ENCODE results near the gene TMEM238.
A peak's percentile ranks its signal among the peaks of the same experiment; 100 is the strongest.

Gene TMEM238

DNA sequence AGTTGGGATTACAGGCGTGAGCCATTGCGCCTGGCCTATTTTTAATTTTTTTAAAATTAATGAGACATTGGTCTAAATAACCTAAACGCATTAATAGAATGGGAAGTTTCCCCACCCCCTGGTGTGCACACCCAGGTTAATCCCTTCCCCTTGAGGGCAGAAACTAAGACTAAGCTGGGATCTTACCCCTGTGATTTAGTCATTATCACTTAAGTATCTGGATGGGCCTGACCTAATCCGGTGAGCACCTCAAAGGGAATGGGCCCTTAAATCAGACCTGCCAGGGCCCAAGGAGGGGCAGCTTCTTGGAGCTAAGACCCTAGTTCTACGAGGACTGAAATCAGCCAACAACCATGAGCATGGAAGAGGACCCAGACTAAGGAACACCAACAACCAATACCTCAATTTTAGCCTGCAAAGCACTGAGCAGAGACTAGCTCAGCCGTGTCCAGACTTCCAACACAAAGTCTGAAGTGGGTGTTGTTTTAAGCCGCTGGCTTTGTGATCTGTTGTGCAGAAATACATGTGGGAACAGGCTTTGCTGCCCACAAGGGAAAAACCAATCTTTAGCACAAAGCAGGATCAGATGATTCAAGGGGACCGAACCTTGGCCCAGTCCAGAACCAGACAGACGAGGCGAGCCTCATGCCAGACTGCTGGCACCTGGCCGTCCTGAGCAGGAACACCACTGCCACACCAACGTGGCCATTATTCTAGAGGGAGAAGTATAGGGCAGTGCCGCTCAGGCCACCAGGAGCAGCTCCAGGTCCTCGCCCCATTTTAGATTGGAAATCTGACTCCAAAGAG lies 16.4 kb upstream of the TMEM238 start:
- no peak for DNase-seq

DNA sequence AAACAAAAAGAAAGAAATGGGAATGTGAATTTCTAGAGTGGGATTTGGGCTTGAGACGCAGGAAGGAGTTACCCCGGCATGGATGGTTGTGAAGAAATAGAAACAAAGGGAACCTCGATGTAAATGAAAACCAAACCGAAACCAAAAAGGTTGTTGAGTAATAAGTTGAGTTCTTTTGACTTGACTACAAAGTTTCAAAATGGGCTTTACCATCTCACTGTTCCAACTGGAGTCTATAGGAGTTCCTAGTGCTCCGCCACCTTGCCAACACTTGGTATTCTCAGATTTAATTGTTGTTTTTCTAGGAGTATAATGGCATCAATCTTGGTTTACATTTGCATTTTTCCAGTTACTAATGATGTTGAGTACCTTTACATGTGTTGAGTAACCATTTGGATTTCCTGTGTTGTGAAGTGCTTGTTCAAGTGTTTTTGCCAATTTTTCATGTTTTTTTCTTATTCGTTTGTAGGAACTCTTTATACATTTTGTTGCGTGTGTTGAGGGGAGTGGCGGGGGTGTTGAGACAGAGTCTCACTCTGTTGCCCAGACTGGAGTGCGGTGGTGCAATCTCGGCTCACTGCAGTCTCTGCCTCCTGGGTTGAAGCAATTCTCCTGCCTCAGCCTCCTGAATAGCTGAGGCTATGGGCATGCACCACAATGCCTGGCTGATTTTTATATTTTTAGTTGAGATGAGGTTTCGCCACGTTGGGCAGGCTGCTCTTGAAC lies 14.3 kb upstream of the TMEM238 start:
- no peak for DNase-seq

GRCh38 chr19:55392820-55393761 lies 9.0 kb upstream of the TMEM238 start:
- no peak for DNase-seq

GRCh38 chr19:55391702-55392615 lies 7.9 kb upstream of the TMEM238 start:
- DNase-seq, result no peak

DNA sequence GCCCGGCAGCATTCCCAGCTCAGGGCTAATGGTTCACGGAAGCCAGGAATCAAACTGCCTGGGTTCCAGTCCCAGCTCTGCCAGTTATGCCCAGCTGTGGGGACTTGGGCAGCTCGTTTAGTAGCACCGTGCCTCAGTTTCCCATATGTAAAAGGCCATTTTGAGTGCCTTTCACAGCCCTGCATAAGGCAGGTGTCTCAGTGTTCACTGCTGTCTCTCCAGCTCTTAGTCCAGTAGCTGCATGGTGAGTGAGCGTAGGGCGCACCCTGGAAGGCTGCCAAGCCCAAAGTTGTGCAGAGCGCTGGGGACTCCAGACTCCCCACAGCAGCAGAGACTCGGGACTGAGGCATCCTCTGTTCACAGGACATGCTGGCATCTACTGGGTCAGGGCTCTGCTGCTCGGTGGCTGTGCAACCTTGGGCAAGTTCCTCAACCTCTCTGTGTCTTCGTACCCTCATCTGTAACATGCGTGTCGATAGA lies 7.1 kb upstream of the TMEM238 start:
- DNase-seq, result peak in 1 of 2 experiments; percentile 56

- DNase-seq, result peak in 1 of 2 experiments; percentile 57
Observed at GRCh38 chr19:55390461-55390880, 6.4 kb upstream of the TMEM238 start.

DNA sequence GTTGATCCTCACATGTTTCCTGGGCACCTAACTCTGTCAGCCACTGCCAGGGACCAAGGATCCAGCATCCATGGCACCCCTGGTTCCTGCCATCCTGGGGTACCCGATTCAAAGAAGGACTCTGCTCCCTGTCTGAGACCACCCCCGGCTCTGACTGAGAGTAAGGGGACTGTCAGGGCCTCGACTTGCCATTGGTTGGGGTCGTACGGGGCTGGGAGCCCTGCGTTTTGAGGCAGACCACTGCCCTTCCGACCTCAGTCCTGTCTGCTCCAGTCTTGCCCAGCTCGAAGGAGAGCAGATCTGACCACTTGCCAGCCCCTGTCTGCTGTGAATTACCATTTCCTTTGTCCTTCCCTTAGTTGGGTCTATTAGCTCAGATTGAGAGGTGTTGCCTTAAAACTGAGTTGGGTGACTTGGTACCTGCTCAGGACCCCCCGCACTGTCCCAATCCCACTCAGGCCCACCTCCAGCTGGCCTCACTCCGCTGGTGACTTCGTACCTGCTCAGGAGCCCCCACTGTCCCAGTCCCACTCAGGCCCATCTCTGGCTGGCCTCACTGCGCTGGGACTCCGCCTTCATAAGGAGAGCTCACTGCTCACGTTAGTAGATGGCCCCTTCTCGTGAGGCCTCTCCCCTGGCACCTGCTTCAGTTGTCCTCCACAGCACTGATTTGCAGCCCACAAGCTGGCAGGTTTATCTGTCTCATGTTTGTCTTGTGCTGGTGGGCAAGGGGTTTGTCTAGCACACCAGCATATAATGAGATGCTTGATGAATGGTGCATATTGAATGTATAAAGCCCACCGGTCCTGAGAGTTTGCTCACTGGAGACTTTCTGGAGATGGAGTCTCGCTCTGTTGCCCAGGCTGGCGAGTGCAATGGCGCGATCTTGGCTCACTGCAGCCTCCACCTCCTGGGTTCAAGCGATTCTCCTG lies 5.6 kb upstream of the TMEM238 start:
- DNase-seq, result peak in 1 of 2 experiments; percentile 48

DNA sequence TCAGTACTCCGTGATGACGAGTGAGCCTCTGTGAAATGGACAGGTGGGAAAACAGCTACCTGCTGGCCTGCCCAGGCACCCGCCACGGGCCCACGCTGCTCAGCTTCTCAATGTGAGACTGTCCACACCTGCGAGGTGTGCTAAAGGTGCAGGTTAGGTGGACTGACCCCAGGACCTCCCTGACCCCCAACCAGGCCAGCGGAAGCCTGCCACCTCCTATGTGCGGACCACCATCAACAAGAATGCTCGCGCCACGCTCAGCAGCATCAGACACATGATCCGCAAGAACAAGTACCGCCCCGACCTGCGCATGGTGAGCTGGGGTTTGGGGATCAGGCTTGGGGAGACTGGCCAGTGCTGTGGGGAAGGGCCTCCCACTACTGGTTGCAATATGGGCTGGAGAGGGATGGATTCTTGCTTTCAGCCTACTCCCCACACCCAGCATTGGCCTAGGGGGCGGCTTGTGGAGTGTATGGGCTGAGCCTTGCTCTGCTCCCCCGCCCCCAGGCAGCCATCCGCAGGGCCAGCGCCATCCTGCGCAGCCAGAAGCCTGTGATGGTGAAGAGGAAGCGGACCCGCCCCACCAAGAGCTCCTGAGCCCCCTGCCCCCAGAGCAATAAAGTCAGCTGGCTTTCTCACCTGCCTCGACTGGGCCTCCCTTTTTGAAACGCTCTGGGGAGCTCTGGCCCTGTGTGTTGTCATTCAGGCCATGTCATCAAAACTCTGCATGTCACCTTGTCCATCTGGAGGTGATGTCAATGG lies 3.8 kb upstream of the TMEM238 start:
- no peak for DNase-seq

DNA sequence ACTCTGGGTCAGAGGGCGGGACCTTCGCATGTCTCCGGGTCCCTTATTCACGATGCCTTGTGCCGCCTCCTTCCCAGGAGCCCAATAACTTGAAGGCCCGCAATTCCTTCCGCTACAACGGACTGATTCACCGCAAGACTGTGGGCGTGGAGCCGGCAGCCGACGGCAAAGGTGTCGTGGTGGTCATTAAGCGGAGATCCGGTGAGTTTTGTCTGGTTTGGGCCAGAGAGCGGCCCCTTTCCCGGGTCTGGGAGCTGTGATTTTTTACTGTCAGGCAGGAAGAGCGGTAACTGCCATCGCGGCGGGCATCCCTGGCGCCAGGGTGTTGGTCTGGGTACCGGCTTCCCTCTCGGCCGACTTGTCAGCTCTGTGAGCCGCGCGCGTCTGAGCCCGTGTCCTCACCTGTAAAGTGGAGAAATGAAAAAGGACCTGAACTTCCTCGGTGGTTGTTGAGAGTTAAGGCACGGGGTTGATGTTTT lies 2.4 kb upstream of the TMEM238 start:
- DNase-seq, result peak in 1 of 2 experiments; percentile 60

DNA sequence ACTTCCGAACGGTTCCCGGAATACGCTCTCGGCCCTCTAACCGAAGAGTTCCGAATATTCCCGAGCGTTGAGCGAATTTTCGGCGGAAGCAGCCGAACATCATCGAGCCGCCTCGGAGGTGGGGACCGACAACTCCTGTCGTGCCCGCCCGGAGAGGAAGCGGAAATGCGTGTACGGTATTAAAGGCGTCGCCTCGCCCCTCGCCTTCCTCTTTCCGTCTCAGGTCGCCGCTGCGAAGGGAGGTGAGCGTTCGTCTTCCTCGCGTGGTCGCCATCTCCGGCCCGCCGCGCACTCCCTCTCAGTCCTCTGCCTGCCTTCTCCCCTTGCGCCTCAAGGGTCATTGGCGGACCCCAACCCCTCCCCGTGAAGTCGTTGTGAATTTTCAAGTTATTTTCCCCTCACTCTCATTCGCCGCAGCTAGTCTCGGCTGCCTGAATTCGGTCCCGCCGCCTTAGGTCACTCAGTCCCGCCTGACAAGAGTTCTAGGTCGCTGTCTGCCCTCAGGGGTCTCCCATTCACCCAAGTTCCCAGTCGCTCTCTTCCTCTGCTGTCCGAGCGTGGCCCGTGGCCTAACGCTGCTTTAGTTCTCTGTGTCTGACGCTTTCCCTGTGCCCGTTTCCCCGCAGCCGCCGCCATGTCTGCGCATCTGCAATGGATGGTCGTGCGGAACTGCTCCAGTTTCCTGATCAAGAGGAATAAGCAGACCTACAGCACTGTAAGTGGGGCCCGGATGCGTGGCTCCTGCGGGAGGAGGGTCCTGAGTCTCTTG lies 1.8 kb upstream of the TMEM238 start, which contains the start of gene RPL28:
Gene RPL28 (plus strand): TSS at position 209 of the 769 bp plus-strand sequence. CDS start 426 bp downstream, at position 635.
- DNase-seq, result peak; percentile 99 to 100

- DNase-seq, result peak; percentile 97 to 98
Observed at GRCh38 chr19:55384920-55385723, 1.0 kb upstream of the TMEM238 start.

DNA sequence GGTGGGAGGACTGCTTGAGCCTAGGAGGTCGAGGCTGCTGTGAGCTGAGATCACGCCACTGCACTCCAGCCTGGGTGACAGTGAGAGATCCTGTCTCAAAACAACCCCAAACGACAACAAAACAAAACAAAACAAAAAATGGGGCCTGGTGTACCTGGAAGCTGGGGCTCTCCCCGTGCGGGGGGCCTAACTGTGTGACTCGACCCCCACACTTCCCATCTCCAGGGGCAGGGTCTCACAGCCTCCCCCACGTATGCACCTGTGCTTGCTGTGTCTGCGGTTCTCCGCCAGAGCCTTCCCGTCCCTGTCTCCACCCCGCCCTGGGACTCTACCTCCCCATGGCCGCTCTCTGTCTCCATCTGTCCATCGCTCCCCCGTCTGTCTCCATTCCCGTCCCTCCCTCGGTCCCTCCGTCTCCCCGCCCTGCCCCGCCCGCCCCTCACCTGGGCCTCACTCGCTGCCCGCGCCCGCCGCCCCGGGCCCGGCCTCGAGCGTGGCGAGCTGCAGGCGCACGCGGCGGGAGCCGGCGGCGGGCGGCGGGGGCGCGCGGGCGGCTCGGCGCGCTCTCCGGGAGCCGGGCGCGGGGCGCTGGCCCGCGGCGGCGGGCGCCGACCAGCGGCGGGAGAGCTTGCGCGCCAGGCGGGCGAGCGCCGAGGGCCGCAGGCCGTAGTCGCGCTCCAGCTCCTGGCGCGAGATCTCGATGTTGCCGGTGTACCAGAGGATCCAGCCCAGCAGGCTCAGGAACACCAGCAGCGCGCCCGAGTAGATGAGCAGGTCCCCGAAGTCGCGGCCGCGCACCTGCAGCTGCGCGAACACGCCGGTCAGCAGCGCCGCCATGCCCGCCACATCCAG lies 587 bp downstream of the TMEM238 start:
- peak; percentile 63 for DNase-seq

- DNase-seq, result no peak
Observed at GRCh38 chr19:55382522-55383054, 1.5 kb downstream of the TMEM238 start.

DNA sequence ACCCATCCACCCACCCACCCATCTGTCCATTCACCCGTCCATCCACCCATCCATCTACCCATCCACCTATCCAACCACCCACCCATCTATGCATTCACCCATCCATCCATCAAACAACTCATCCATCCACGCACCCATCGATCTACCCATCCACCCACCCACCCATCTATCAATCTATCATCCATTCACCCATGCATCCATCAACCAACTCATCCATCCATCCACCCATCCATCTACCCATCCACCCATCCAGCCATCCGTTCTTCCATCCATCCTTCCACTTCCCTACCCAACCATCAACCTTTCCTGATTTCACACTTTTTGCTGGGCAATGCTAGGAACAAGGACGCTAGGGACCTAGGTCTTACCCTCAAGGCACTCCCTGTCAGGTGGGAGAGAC lies 2.1 kb downstream of the TMEM238 start:
- DNase-seq, result no peak

DNA sequence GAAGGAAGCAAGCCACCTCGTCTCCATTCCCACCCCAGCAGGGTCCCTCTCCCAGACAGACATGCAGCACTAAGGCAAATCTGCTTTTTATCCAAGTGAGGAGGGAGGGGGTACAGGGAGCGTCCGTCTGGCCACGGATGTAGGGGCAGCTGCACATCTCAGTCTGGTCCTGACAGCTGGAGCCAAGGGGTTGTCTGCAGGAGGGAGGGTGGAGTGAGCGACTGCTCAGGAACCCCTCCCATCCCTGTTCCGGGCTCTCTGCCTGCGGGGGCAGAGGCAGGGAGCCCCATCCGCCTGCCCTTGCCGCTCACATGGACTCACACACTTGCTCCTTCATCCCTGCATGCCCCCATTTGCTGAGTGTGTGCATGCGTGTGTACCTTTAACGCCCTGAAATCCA lies 4.9 kb downstream of the TMEM238 start:
- no peak for DNase-seq

DNA sequence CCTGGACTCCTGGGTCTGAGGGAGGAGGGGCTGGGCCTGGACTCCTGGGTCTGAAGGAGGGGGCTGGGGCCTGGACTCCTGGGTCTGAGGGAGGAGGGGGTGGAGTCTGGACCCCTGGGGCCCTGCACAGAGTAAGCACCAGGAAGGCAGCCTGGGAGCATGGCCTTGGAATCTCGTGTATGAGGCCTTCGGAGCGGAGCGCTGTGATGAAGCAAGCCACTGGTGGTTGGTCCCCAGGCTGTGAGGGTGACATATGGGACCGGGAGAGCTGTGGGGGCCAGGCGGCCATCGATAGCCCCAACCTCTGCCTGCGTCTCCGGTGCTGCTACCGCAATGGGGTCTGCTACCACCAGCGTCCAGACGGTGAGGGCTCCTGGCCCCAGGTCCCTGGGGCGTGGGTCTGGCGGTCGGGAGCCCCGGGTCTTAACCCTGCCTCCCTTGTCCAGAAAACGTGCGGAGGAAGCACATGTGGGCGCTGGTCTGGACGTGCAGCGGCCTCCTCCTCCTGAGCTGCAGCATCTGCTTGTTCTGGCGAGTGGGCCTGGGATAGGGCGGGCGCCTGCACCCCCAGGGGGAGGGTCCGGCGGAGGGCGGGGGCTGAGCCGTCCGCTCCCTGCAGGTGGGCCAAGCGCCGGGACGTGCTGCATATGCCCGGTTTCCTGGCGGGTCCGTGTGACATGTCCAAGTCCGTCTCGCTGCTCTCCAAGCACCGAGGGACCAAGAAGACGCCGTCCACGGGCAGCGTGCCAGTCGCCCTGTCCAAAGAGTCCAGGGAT lies 6.5 kb downstream of the TMEM238 start:
- DNase-seq, result no peak

All from activated T-cell treated with anti-CD3 and anti-CD28 coated beads, Interleukin-2, amount 50 U/mL, for 48 hours (primary cell).